Umbilical cord (tissue), 2 donors: ENCODE measurements around the gene UBN1. TPM values are rescaled to one million over a fixed set of nuclear protein-coding genes. Genes with fewer than 3 reads are reported as not detected.

Source experiments
- DNase-seq: peaks from one replicate; pipeline ENCODE4 v3.0.0-alpha.2; 2015; ENCODE audit warnings: low spot score
- total RNA-seq: library from RNA; depleted of rRNA; stranded (reverse); fragments of >200 nt; gene quantifications from one replicate; pipeline ENCODE4 v1.2.3, GENCODE V29; 2014; ENCODE audit warnings: low replicate concordance; ENCODE audit not compliant: insufficient read depth

Gene UBN1
- total RNA-seq, 1 donor from 2014 or later = 31.3 TPM

GRCh38 chr16:4814046-4814445 lies 33.2 kb upstream of the UBN1 start:
- no peak for DNase-seq

GRCh38 chr16:4814542-4815173 lies 32.6 kb upstream of the UBN1 start:
- DNase-seq = no peak

- DNase-seq = no peak
Measured at GRCh38 chr16:4820652-4821051, 26.6 kb upstream of the UBN1 start.

- DNase-seq = no peak
Measured at GRCh38 chr16:4825196-4825595, 22.1 kb upstream of the UBN1 start.

- DNase-seq = no peak
Measured at GRCh38 chr16:4826526-4826925, 20.8 kb upstream of the UBN1 start.

GRCh38 chr16:4826980-4827379 lies 20.3 kb upstream of the UBN1 start:
- DNase-seq = no peak

GRCh38 chr16:4828567-4829321 lies 18.5 kb upstream of the UBN1 start:
- no peak for DNase-seq

GRCh38 chr16:4830408-4830807 lies 16.9 kb upstream of the UBN1 start:
- DNase-seq = no peak

- no peak for DNase-seq
Measured at GRCh38 chr16:4831616-4832015, 15.7 kb upstream of the UBN1 start.

- DNase-seq = no peak
Measured at GRCh38 chr16:4832698-4833343, 14.5 kb upstream of the UBN1 start.

GRCh38 chr16:4833584-4833983 lies 13.7 kb upstream of the UBN1 start:
- DNase-seq = no peak

- DNase-seq = no peak
Measured at GRCh38 chr16:4836727-4837126, 10.6 kb upstream of the UBN1 start.

GRCh38 chr16:4837733-4838501 lies 9.4 kb upstream of the UBN1 start:
- no peak for DNase-seq

- no peak for DNase-seq
Measured at GRCh38 chr16:4839942-4840341, 7.3 kb upstream of the UBN1 start.

- no peak for DNase-seq
Measured at GRCh38 chr16:4840984-4841383, 6.3 kb upstream of the UBN1 start.

GRCh38 chr16:4846503-4846900 lies 779 bp upstream of the UBN1 start:
- DNase-seq = peak; percentile 68

GRCh38 chr16:4847774-4848587 lies 700 bp downstream of the UBN1 start:
- DNase-seq = peak; percentile 40

- DNase-seq = peak; percentile 63
Measured at GRCh38 chr16:4850211-4850610, 2.9 kb downstream of the UBN1 start.

- DNase-seq = no peak
Measured at GRCh38 chr16:4852221-4852872, 5.1 kb downstream of the UBN1 start.

- DNase-seq = no peak
Measured at GRCh38 chr16:4855371-4855770, 8.1 kb downstream of the UBN1 start.

- no peak for DNase-seq
Measured at GRCh38 chr16:4855804-4856203, 8.5 kb downstream of the UBN1 start.
